Stimulated activated CD4-positive, alpha-beta T cell treated with anti-CD3 and anti-CD28 coated beads, Interleukin-15, amount 100 ng/mL, for 1 hour (primary cell): ENCODE measurements around the gene MRPL23.

Experiments used
- DNase-seq, 2 donors: peaks; one replicate each; pipeline ENCODE4 v3.0.0-alpha.2; 2020; ENCODE audit warnings: low read depth in 1 of 2, low spot score in 1 of 2

The MRPL23 gene

DNA sequence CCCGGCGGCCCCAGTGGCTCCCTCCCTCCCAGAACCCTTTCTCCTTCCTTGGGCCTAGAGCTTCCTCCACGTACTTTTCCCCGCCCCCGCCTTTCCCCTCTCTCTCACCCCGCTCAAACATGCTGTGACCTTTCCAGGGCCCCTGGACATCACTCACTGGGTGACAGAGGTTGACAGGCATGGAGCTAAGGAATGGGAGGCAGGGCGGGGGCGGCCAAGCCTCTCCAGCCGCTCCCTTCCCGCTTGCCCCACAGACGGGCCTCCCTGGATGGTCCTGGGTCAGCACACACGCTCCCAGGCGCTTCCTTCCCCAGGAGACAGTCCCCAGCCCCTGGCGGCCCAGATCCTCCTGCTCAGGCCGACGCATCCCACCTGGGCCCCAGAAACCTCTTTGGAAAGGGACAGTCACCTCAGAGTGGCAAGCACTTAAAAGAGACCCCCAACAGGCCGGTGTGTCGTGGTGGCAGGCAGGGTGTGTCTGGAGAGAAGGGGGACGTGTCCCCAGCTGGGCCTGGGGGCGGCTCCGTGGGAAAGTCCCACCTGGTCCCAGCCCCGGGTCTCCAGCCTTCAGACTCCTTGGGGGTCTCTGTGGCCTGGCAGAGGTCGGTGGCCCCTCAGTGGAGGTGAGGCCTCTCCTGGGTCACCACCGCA, 41.7 kb downstream of the MRPL23 start:
- DNase-seq, result no peak

DNA sequence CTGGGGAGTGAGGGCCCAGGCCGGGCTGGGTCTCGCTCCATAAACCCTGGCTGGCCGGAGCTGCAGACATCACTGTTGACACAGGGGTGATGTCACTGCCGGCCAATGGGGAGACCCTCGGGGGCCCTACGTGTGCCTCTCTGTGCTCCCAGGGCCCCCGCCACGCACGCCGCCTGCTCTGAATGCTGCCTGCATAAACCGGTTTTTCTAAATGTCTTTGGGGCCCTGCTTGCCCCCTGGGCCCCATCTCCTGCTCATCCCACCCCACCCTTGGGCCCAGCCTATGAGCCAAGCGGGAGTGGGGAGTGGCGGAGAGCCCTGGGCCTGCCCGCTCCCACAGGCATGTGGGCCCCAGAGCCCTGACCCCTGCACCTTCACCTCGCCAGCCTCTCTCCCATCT, 42.8 kb downstream of the MRPL23 start:
- DNase-seq, result no peak

DNA sequence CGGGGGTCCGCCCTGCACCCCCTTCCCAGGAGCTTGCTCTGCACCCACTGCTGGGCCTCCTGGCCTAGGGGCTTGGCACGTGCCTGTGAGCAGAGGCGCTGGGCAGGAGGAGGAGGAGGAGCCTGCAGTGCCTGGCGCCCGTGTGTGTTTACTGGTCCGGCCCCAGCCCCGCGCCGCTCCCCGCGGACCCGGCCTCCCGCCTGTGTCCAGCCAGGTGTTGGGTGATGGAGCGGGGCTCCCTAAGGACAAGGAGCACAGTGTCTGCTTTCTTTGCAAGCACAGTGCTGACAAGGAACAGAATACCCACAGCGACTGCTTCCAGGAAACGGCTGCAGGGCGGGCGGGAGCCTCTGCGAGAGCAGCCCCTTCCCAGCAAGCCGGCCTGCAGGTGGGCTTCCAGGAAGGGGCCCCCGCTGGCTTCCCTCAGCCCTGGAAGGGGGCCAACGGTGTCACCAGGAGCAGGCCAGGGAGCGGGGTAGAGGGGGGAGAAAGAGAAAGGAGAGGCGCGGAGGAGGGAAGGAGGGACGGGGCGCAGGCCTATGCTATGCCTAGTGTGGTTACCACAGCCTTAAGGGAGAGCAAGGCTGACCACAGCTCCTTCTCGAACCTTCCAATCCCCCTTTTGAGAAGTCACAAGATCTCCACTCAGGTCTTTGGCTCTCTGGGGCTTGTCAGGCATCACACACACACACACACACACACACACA, 43.9 kb downstream of the MRPL23 start:
- DNase-seq, result no peak

DNA sequence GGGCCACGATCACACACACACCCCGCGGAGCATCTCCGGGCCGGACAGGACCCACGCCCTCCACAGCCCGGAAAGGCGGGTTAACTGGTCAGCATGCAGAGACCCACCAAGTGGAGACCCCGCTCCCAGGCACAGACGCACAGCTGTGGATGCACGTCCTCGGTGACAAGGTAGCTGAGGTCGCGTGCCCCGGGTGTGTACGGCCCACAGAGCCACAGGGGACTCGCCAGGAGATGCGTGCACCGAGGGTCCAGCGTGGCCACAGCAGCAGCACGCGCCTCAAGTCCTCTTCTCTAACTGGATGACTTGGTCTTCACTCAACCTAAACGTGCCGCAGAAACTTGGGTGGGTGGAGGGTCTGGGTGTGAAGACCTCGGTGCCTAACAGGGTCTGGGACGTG, 45.0 kb downstream of the MRPL23 start:
- DNase-seq, result no peak

DNA sequence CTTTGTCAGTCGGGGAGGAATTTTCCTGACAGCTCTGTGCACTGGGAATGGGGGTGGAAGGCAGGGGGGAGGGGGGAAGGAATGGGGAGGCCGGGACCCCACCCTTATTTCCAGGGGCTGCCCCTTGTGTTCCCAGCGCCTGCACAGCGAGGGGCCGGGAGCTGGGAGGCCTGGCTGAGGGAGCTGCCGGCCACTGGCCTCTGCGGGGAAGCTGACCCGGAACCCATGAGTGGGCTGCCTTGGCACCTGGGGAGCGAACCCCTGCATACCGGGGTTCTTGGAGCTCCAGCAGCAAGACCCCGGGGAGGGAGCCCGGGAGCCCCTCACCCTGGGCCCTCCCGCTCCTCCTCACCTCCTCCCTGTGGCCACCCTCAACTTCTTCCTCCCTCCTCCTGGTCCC, 47.0 kb downstream of the MRPL23 start:
- DNase-seq, result no peak

DNA sequence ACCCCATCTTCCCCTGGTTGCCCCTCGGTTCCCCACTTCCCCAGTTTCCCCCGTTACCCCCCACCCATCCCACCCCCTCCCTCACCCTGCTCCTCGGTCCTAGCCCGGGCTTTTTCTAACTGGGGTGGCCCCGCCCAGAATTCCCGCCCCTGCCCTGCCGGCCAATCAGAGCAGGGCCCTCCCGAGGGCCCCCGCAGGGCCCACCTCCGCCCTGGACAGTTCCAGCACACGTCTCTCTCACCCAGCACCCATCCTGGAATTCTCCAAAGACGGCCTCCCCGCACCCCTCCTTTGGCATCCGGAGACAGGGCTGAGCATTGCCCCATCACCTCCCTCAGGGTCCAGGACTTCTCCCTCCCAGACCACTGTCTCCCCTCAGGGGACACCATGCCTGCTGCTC, 50.6 kb downstream of the MRPL23 start, which contains the start of gene H19:
TSS of gene H19 (minus strand) at position 88 of the 400 bp plus-strand sequence.
- no peak for DNase-seq

DNA sequence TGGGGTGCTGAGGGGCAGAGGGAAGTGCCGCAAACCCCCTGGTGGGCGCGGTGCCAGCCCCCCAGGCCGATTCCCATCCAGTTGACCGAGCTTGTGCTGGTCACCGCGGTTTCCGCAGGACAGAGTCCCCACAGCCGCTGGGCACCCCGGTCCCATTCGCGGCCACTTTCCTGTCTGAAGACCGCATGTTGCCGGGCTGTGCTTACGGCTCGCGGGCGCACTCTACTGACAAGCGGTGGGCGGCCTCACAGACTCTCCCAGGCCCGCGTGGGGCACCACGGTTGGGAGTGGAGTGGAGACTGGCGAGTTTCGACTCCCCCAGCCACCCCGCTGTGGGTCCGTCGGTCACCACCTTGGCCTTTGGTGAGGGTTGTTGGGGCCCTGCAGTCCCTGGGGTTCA, 51.2 kb downstream of the MRPL23 start:
- no peak for DNase-seq

DNA sequence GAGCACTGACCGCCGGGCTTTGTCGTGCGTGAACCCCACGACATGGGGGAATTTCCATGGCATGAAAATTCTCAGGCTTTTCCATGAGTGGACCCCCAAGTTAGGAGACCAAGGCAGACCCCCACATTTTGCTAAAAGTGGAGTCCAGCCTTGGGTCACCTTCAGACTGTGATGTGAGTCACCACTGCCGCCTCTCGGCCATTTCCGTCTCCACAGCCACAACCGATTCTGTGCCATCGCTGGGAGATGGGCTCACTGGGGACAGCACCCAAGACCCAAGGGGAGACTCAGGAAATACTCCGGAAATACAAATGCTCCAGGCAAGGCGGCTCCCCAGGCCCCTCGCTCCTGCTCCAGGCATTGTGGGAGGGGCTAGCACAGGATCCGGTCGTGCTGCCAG, 51.7 kb downstream of the MRPL23 start:
- no peak for DNase-seq

DNA sequence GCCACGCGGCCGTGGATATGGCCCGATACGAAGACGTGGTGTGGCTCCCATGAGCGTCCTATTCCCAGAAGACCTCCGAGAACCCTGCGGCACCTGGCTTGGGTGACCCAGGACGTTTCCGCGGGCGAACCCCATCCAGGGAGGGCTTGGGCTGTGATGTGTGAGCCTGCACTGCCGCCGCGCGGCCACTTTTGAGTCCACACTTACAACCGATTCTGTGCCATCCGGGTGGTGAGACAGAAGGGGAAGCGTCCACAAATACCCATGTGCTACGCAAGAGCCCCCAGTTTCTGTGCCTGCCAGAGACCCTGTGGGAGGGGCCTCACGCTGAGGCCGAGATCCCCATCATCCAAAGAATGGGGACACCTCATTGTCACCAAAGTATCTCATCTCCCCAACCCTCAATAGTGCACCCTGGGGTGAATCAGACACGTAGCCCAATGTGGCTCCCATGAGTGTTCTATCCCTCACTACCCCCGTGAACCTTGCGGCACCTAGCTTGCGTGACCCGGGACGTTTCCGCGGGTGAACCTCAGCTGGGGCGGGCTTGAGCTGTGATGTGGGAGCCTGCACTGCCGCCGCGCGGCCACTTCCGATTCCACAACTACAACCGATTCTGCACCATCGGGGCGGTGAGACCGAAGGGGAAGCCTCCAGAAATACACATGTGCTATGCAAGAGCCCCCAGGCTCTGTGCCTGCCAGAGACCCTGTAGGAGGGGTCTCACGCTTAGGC, 55.1 kb downstream of the MRPL23 start:
- DNase-seq, result no peak

DNA sequence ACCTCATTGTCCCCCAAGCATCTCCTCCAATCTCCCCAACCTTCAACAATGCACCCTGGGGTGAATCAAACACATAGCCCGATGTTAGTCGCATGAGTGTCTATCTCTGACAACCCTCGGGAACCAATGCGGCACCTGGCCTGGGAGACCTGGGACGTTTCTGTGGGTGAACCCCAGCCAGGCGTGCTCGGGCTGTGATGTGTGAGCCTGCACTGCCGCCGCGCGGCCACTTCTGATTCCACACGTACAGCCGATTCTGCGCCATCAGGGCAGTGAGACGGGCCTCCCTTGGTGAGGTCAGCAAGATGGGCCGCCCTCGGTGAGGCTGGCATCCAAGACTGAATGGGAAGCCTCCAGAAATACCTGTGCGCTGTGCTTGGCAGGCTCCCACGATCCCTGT, 55.7 kb downstream of the MRPL23 start:
- no peak for DNase-seq

DNA sequence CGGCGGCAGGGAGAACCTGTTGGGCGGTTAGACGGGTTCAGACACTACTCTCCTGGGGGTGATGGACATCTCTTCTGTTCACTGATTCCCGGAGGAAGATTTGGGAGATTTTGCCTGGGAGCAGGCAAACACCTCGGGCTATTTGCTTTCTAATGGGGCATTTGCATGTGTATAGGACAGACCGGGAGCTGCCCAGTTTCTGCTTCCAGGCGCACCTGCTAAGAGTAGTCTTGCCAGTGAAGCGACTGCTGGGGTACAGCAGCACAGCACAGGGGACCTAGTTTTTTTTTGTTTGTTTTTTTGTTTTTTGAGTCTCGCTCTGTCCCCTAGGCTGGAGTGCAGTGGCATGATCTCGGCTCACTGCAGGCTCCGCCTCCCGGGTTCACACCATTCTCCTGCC, 57.3 kb downstream of the MRPL23 start:
- no peak for DNase-seq
